Vagina (tissue), 2 donors: Measurements from ENCODE around the gene SVEP1. TPM values are rescaled to one million over a fixed set of nuclear protein-coding genes. Genes with fewer than 3 reads are reported as not detected.

ENCODE experiments used
- DNase-seq, 2 donors: peaks; one replicate each; pipeline ENCODE4 v3.0.0-alpha.2; 2017; ENCODE audit errors: extremely low spot score in 2 of 2
- H3K27ac ChIP-seq: fragments of 200-600 bp; sonication (generic); one replicate; pipeline ENCODE4 v1.5.1; 2019
- H3K27me3 ChIP-seq: fragments of 200-600 bp; sonication (generic); one replicate; pipeline ENCODE4 v1.5.1; 2019
- H3K36me3 ChIP-seq, 2 donors: fragments of 200-600 bp; sonication (generic); one replicate each; pipeline ENCODE4 v1.5.1; 2017 to 2019
- H3K4me1 ChIP-seq: fragments of 200-600 bp; sonication (generic); one replicate; pipeline ENCODE4 v1.5.1; 2019
- H3K4me3 ChIP-seq, 2 donors: fragments of 200-600 bp; sonication (generic); 1 replicate in 1 of 2; 2 replicates in 1 of 2; pipeline ENCODE4 v1.5.1; 2016 to 2019
- H3K9me3 ChIP-seq: fragments of 200-600 bp; sonication (generic); one replicate; pipeline ENCODE4 v1.5.1; 2019
- CTCF ChIP-seq, 3 experiments: fragments of 450-650 bp in 2 of 3; fragments of 200-600 bp in 1 of 3; sonication (generic) in 1 of 3; IDR thresholded peaks; one replicate each; pipeline ENCODE4 v1.5.1; 2017 to 2019; ENCODE audit warnings: antibody characterized with exemption in 3 of 3, mild to moderate bottlenecking in 2 of 3, moderate library complexity in 2 of 3
- POLR2A ChIP-seq, 2 donors: fragments of 450-650 bp; IDR thresholded peaks; one replicate each; pipeline ENCODE4 v1.6.1; 2017; ENCODE audit warnings: antibody characterized with exemption in 2 of 2, mild to moderate bottlenecking in 2 of 2, moderate library complexity in 2 of 2
- POLR2AphosphoS5 ChIP-seq, 2 donors: sonication (generic); formaldehyde crosslinking; IDR thresholded peaks; one replicate each; pipeline ENCODE4 v1.9.0; 2017; ENCODE audit warnings: antibody characterized with exemption in 2 of 2, mild to moderate bottlenecking in 2 of 2, low read depth in 1 of 2; ENCODE audit not compliant: insufficient read depth in 1 of 2
- intact Hi-C: fragments of 100-400 bp; cut with DNase I; formaldehyde crosslinking; loops from one replicate; pipeline ENCODE4 v1.15.1; 2023
- total RNA-seq: library from RNA; depleted of rRNA; stranded (reverse); fragments of >200 nt; gene quantifications from one replicate; pipeline ENCODE4 v1.2.3, GENCODE V29; 2016

Gene SVEP1
- total RNA-seq, 1 donor from 2014 or later = 84.5 TPM

- TF ChIP-seq POLR2AphosphoS5 (IDR thresholded peaks at IDR 0.05; ENCODE audit: insufficient read depth in 1 of 2, low read depth in 1 of 2) = no peak
- TF ChIP-seq POLR2A (IDR thresholded peaks at IDR 0.05) = no peak
- no peak for TF ChIP-seq CTCF (IDR thresholded peaks at IDR 0.05)
- Histone ChIP-seq H3K36me3 (no peaks in the 10 kb centered on the region), H3K27ac (no peak overlapping the region), H3K9me3 (no peaks in the 10 kb centered on the region), H3K27me3 (no peaks in the 10 kb centered on the region), H3K4me3 (no peak overlapping the region), H3K4me1 (no peaks in the 10 kb centered on the region)
- intact Hi-C loops = no loop called here
- no peak for DNase-seq
These were observed 241.4 kb downstream of the SVEP1 start for GRCh38 chr9:110338143-110338542.

- H3K9me3 ChIP-seq = no peaks in the 10 kb centered on the region
- intact Hi-C loops = no loop called here
- H3K27ac ChIP-seq = no peak within 1 kb of the TSS
- TF ChIP-seq POLR2A (IDR thresholded peaks at IDR 0.05) = no peak
- TF ChIP-seq CTCF (IDR thresholded peaks at IDR 0.05) = no peak
- no peak for TF ChIP-seq POLR2AphosphoS5 (IDR thresholded peaks at IDR 0.05; ENCODE audit: insufficient read depth in 1 of 2, low read depth in 1 of 2)
- no peaks in the 10 kb centered on the region for H3K27me3 ChIP-seq
- no peak for DNase-seq
- H3K4me3 ChIP-seq = no peak within 1 kb of the TSS
- no peaks in the 10 kb centered on the region for H3K36me3 ChIP-seq
- no peaks in the 10 kb centered on the region for H3K4me1 ChIP-seq
These were observed 241.8 kb downstream of the SVEP1 start, which contains the start of gene TXNDC8 for GRCh38 chr9:110337727-110338126. TXNDC8 (minus strand) TSS chr9:110337863.

- intact Hi-C loops = no loop called here
- H3K27me3 ChIP-seq = no peaks in the 10 kb centered on the region
- no peak overlapping the region for H3K4me3 ChIP-seq
- no peak for DNase-seq
- H3K4me1 ChIP-seq = no peaks in the 10 kb centered on the region
- TF ChIP-seq CTCF (IDR thresholded peaks at IDR 0.05) (no peak), POLR2A (IDR thresholded peaks at IDR 0.05) (no peak), POLR2AphosphoS5 (IDR thresholded peaks at IDR 0.05; ENCODE audit: insufficient read depth in 1 of 2, low read depth in 1 of 2) (no peak)
- no peak overlapping the region for H3K27ac ChIP-seq
- no peaks in the 10 kb centered on the region for H3K36me3 ChIP-seq
- no peaks in the 10 kb centered on the region for H3K9me3 ChIP-seq
These were observed 243.2 kb downstream of the SVEP1 start for GRCh38 chr9:110336363-110336762.

GRCh38 chr9:110334871-110335270 lies 244.7 kb downstream of the SVEP1 start:
- TF ChIP-seq POLR2AphosphoS5 (IDR thresholded peaks at IDR 0.05; ENCODE audit: insufficient read depth in 1 of 2, low read depth in 1 of 2) (no peak), CTCF (IDR thresholded peaks at IDR 0.05) (no peak), POLR2A (IDR thresholded peaks at IDR 0.05) (no peak)
- Histone ChIP-seq H3K36me3 (no peaks in the 10 kb centered on the region), H3K27ac (no peak overlapping the region), H3K4me1 (no peaks in the 10 kb centered on the region), H3K9me3 (no peaks in the 10 kb centered on the region), H3K27me3 (no peaks in the 10 kb centered on the region), H3K4me3 (no peak overlapping the region)
- no peak for DNase-seq
- intact Hi-C loops = no loop called here

- Histone ChIP-seq H3K36me3 (no peaks in the 10 kb centered on the region), H3K27ac (no peak overlapping the region), H3K27me3 (no peaks in the 10 kb centered on the region), H3K9me3 (no peaks in the 10 kb centered on the region), H3K4me1 (no peaks in the 10 kb centered on the region), H3K4me3 (no peak overlapping the region)
- TF ChIP-seq POLR2AphosphoS5 (IDR thresholded peaks at IDR 0.05; ENCODE audit: insufficient read depth in 1 of 2, low read depth in 1 of 2) (no peak), CTCF (IDR thresholded peaks at IDR 0.05) (no peak), POLR2A (IDR thresholded peaks at IDR 0.05) (no peak)
- no peak for DNase-seq
- intact Hi-C loops = no loop called here
These were observed 245.4 kb downstream of the SVEP1 start for GRCh38 chr9:110334183-110334582.
